CD4-positive, alpha-beta T cell treated with Interleukin-12 subunit alpha and Interleukin-12 subunit beta, for 1 hour (primary cell): Measurements from ENCODE around the gene LRP5.
"Not testable (repeated sequence)": the region's sequence is repeated elsewhere in the genome, so short reads cannot be mapped to it uniquely, and the experiment has no call there.

Experiments
- DNase-seq: peaks from one replicate; pipeline ENCODE4 v3.0.0-alpha.2; 2020

Gene LRP5

DNA sequence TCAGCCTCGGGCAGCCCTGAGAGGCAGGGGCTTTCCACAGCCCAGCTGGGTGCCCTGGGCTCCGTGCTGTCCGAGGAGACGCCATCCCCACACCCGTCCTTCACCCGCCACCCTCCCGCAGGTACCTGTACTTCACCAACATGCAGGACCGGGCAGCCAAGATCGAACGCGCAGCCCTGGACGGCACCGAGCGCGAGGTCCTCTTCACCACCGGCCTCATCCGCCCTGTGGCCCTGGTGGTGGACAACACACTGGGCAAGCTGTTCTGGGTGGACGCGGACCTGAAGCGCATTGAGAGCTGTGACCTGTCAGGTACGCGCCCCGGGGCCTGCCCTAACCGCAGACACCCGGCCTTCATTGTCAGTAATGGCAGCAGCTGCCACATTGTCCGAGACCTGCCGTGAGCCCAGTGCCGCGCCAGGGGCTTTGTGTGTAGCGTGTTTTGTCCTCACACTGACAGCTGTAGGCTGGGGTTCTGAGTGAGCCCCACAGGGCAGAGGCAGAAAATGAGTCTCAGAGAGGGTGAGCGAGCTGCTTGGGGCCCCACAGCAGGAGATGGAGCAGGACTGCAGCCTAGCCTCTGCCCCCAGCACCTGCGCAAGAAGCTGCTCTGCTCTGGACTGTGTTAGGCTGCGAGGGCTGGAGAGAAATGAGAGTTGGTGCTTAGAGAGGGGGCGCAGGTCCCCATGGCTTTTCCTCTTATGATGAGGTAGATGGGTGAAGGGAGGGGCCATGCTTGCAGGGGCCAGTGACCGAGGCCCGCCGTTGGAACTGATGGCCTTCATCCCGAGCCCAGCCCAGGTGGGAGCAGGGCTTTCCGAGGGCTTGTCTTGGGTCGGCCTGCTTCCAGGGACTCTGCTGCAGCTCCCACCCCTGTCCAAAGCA, 112.8 kb downstream of the LRP5 start:
- no peak for DNase-seq

DNA sequence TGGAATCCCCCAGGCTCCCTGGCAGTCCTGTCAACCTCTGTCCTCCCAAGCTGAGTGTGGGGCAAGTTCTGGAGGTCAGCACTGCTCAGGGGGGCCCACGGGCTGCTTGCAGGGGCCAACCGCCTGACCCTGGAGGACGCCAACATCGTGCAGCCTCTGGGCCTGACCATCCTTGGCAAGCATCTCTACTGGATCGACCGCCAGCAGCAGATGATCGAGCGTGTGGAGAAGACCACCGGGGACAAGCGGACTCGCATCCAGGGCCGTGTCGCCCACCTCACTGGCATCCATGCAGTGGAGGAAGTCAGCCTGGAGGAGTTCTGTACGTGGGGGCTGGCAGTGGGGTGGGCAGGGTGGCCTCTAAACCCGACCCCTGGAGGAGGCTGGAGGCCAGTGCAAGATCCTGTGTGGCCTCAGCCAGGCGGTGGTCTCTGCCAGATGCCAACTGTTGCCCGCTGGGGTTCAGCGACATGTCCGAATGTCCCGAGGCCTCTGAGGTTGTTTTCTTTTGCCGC, 113.5 kb downstream of the LRP5 start:
- no peak for DNase-seq

DNA sequence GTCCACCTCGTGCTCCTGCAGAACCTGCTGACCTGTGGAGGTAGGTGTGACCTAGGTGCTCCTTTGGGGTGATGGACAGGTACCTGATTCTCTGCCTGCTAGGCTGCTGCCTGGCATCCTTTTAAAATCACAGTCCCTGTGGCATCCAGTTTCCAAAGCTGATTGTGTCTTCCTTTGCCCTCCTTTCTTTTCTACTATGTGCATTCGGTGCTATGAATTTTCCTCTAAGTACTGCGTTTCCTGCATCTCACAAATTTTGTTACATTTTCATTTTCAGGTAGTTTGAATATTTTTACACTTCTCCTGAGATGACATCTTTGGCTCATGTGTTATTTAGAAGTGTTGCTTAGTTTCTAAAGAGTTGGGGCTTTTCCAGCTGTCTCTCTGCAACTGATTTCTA, 117.3 kb downstream of the LRP5 start:
- no peak for DNase-seq

DNA sequence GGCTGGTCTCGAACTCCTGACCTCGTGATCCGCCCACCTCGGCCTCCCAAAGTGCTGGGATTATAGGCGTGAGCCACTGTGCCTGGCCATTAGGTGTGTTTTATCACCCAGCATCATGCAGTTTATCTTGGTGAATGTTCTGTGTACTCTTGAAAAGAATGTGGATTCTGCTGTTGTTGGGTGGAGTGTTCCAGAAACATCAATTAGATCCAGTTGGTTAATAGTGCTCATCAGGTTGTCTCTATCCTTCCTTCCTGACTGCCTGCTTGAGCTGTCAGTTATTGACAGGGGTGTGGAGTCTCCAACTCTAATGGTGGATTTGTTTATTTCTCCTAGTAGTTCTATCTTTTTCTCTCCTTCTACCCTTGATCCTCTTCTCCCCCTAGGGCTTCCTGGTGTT, 118.0 kb downstream of the LRP5 start:
- DNase-seq, result no peak

DNA sequence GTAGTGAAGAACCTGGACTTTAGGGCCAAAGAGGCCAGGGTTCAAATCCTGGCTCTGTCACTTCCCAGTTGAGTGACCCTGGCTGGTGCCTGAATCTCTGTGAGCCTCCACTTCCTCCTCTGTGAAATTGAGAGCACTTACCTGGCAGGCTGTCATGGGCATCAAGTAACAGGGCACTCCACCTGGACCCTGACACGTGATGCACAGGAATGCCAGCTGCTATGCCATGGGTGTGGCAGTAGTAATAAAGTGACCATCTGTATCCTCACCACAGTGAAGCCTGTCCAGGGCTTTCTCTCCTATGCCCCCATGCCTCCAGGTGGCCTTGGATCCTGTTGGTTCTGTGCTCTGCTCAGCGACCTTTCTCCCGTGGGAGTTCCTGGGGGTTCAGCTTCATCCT, 118.4 kb downstream of the LRP5 start:
- no peak for DNase-seq

DNA sequence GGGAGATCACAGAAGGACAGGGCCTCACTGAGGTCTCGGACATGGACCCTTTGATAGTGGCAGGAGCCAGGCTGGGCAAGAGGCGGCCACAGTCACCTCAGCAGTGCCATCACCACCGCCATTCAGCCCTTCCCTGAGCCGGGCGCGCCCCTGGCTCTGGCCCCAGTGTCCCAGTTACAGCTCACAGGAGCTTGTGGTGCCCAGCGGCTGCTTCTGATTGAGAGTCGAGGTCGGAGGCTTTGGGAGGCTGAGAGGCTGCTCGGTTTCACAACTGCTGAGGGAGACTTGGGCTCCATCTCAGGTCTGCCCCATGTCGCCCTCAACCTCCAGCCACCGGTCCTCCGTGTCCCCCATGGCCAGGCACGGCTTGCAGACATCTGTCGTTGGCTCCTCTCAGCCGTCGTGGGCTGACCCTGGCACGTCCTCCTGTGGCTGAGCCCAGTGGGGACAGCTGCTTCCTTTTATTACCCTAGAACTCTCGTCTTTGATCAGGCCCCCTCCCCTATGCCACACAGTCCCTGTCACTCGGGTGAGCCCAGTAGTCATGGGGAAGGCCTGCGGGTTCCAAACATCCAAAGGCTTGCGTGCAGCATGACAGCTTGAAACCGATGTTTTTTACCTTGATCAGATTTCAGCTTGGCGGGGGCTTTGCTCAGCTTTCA, 119.7 kb downstream of the LRP5 start:
- no peak for DNase-seq

DNA sequence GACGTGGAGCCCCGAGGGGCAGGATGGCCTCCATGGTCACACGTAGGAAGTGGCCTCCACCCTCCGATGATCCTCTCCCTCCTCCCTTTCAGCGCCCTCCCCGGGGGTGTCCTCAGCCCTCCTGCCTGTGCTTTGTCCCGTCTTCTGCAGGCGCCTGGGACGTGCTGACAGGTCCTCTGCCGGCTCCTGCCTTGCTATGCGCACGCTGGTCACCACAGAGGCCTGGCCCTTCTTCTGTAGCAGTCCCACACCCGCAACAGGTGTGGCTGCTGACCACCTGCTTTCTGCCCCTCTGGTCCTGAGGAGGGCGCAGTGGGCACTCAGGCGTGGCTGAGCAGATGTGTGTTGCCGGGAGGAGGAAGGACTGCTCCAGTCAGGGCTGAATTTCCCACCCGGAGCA, 120.5 kb downstream of the LRP5 start:
- no peak for DNase-seq

DNA sequence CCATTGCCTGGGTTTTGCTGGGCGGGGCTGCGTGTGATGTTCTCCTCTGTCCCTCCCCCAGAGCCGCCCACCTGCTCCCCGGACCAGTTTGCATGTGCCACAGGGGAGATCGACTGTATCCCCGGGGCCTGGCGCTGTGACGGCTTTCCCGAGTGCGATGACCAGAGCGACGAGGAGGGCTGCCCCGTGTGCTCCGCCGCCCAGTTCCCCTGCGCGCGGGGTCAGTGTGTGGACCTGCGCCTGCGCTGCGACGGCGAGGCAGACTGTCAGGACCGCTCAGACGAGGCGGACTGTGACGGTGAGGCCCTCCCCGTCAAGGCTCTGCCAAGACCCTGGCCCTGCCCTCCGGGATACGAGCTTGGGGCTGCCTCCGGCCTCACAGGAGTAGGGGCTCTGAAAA, 121.2 kb downstream of the LRP5 start:
- DNase-seq, result no peak

DNA sequence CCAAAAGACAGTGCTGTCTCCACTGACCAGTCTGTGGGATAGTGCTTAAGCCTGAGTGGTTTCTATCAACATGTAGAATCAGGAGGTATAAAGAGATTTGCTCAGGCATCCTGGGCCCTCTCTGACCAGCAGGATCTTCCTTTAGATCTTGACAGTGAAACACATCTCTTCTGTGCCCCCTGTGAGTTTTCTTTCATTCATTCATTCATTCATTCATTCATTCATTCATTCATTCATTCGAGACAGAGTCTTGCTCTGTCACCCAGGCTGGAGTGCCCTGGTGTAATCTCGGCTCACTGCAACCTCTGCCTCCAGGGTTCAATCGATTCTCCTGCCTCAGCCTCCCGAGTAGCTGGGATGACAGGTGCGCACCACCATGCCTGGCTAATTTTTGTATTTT, 121.8 kb downstream of the LRP5 start:
- not testable (repeated sequence) for DNase-seq

DNA sequence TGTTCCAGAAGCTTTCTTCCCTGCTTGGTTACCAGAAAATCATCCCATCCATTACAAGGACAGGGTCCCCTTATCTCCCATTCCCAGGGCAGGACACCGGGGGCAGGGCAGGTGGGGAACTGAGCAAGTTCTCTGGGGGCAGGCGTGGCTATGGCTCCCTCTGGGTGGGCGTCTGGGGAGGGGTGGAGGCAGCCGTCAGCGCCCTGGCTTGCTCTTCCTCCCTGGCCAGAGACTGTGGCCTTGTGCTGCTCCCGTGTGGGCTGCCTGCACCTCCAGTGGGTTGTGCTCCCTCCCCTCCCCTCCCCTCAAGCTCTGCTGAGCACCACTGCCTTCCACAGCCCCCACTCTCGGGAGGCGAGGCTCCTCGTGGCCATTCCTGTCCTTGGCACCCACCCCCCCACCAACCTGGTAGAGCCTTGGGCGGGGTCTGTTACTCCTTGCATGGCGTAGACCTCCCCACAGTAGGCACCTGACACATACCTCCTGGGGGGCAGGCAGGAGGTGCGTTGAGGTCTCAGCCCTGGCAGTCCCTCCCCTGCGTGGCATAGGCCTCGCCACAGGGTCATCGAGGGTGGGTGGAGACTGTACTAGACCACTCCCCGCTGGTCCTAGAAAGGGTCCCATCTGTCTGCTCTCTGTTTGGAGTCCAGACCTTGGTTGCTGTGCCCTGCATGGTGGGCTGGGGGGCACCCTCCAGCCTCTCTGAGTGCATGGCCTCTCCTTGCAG, 123.9 kb downstream of the LRP5 start:
- no peak for DNase-seq

DNA sequence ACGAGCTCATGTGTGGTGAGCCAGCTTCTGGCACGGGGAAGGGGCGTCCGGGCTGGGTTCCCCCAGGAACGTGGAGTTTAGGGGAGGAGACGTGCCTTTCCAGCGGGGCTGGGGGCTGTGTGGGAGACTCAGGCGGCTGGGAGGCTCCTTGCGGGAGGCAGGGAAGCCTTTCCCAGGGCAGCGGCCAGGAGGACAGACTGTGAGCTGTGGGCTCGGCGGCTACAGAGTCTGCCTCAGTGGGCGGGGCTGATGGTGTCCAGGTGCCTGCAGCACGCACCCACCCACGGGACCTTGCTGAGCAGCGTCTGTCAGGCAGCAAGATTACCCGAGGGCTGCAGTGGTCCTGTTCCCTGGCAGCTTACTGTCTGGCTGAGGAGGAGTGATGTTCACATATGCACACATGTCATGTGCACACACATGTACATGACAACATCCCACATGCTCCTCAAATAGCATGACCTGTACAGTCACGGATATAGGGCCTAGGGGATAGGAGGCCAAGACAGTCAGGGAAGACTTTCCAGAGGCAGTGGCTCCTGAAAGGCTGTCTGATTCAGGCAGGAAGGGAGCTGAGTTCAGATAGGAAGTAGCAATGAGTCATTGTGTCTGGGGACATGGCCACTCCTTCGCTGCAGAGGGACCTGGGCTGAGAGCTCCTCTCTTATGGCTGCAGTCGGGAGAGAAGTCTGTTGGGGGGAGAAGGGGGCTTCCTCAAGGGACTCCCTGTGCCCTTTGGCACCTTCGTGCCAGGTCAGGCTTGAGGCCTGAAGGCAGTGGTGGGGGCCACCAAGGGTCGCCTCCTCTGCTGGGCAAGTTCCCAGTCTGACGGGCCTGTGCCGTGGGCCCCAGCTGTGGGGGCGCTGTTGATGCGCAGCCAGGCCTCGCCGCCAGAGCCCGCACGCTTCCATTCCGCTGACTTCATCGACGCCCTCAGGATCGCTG, 124.9 kb downstream of the LRP5 start:
- no peak for DNase-seq

DNA sequence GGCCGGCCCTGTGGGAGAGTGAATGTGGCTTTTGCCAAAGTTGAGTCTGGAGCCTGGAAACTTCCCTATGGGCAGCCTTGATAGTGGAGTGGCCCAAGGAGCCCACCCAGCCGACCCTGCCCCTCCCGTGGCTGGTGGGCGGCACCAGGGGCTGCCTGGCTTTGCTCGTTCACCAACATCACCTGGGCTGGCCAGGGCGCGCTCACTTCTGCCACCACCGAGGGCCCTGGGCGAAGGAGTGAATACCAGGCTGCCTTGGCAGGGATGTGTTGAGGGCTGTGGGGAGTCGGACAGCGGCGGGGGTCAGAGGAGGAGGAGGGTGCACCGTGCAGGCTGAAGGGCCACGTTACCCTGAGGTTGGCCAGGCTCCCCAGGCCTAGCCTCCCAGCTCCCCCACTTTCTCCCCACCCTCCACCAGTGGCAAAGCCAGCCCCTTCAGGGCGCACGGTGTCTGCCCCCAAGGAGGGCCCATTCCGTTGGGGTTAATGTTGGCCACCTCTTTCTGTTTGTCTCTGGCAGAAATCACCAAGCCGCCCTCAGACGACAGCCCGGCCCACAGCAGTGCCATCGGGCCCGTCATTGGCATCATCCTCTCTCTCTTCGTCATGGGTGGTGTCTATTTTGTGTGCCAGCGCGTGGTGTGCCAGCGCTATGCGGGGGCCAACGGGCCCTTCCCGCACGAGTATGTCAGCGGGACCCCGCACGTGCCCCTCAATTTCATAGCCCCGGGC, 125.7 kb downstream of the LRP5 start:
- DNase-seq, result no peak

DNA sequence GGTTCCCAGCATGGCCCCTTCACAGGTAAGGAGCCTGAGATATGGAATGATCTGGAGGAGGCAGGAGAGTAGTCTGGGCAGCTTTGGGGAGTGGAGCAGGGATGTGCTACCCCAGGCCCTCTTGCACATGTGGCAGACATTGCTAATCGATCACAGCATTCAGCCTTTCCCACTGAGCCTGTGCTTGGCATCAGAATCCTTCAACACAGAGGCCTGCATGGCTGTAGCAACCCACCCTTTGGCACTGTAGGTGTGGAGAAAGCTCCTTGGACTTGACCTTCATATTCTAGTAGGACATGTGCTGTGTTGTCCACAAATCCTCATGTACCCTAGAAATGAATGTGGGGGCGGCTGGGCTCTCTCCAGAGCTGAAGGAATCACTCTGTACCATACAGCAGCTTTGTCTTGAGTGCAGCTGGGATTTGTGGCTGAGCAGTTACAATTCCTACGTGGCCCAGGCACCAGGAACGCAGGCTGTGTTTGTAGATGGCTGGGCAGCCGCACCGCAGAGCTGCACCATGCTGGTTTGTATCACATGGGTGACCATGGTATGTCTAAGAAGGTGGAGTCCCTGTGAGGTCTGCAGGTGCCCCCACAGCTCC, 126.4 kb downstream of the LRP5 start:
- no peak for DNase-seq

DNA sequence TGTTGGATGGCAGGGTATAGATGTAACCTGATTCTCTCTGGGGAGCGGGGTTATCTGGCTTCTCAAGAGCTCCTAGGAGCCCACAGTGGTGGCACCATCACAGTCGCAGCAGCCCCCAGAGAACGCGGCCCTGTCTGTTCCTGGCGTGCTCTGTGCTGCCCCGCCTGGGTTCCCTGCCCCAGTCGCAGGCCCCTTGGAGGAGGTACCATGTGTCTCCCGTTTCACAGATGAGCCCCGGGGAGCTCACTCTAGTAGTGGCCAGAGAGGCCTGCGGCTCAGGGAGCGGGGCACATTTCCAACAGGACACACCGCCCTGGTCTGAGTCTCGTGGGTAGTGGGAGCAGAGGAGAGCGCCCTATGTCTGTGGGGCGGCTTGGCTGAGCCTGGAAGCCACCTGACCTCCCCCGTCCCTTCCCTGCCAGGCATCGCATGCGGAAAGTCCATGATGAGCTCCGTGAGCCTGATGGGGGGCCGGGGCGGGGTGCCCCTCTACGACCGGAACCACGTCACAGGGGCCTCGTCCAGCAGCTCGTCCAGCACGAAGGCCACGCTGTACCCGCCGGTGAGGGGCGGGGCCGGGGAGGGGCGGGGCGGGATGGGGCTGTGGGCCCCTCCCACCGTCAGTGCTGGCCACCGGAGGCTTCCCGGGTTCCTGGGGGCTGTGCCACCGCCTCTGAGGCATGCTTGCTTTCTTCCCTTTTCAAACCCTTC, 127.1 kb downstream of the LRP5 start:
- DNase-seq, result no peak

DNA sequence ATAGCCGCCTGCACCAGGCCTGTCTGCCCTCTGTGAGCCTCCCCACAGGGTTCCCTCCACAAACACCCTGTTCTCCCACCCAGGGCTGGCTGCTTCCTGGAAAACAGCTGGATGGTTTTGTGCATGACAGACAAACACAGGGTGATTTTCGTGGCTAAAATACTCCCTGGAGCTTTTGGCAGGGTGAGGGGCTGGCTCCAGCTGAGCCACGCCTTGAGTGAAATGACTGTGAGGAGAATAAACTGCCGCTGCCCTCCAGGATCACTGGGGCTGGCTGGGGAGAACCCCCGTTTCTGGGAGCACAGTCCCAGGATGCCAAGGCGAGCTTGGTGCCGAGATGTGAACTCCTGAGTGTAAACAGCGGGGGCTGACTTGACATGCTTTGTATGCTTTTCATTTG, 127.8 kb downstream of the LRP5 start:
- DNase-seq, result no peak

DNA sequence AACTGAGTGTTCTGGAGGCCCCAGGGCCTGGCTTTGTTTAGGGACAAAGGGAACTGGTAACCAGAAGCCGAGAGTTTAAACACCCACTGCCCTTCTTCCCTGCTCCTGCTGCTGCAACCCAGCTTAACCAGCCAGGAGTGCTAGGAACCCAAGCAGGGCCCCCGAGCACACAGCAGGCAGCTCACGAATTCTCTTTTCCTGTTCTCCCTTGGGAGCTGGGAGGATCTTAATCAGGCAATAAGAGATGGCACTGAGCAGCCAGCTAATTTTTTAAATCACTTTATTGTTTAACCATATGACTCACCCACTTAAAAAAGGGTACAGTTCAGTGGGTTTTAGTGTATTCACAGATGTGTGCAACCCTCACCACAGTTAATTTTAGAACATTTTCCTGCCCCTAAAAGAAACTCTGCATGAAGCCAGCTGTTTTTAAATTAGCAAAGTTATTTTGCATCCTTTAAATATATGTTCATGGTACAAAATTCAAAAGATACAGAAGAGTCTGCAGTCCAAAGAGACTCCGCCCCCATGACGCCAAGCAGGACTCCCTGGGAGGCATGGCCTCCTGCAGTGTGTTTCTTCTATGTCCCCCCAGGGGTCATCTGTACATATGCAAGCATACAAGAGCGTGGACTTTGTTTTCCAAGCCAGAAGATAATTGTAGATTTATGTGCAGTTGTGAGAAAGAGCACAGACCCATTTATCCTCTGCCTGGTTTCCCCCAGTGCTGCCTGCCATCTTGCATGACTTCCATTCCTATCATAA, 129.3 kb downstream of the LRP5 start:
- DNase-seq, result no peak

DNA sequence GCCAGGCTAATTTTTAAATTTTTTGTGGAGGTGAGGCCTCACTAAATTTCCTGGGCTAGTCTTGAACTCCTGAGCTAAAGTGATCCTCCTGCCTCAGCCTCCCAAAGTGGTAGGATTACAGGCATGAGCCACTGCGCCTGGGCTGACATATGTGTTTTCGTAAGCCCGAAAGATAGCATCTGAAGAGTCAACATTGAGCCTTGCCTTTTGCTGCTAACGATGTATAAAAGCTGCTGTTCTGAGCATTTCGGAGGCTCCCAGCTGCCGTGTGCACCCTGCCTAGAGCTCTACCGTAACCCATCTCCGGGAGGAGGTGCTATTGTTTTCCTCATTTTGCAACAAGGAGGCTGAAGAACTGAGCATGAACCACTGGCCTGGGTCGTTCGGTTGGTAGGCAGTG, 130.0 kb downstream of the LRP5 start:
- no peak for DNase-seq

DNA sequence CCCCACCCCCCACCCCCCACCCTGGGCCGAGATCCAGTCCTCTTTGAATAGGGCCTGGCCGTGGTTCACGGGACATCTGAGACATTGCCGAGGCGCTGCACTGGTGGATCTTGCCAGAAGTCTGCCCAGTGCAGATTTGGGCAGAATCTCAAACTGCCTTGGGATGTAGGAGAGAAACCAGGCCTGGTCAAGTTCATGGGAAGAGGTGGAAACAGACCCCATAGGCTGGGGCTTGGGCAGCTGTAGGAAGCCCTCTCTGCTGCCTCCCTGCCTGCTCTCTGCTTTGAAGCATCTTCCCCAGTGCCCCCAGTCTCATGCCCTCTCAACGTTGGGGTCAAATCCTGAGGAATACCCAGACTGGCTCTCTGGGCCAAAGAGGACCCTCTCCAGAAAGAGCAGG, 132.2 kb downstream of the LRP5 start:
- DNase-seq, result no peak

DNA sequence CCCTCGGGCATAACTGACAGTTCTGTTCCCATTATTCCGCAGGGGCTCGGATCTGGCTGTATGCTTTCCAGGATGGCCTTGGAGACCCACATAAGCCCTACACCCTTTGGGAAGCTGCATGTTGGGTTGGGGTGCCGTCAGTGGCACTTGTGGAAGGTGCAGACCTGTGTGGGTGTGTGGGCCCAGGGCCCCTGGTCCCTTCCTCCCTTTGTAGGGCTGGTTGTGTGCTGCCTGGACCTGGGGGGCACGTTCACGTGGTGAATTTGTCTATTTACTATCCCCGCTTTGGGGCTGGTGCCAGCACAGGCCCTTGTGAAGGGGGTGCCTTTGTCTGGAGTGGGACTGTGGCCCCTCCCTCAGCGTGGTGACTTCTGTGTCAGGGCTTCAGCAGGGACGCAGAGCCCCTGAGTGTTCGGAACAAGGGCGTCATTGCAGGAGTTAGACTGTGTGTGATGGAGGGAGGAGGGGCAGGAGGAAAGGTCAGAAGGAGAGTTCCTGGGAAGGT, 133.2 kb downstream of the LRP5 start:
- no peak for DNase-seq
